Measurements from ENCODE around the gene ADCY10.
"Not testable (repeated sequence)": the region's sequence is repeated elsewhere in the genome, so short reads cannot be mapped to it uniquely, and the experiment has no call there.

The ADCY10 gene

DNA sequence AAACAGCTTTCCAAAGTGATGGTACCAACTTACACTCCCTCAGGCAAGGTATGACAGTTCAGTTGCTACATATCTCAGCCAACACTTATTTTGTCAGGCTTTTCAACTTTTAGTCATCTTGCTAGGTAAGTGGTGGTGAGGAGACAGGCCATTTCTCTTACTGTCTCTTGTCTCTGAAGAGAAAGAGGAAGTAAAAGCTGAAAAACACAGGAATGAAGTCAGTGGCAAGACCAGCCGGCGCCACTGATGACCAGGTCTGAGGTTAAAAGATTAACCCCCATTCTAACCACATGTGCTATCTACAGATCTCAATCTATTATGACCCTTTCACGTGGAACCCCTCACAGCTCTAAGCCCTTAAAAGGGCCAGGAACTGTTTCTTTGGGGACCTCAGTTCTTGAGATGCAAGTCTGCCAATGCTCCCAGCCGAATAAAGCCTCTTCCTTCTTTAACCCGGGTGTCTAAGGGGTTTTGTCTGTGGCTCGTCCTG lies 4.2 kb downstream of the ADCY10 start:
- peak; percentile 67 for FAIRE-seq
- TF ChIP-seq POLR2AphosphoS5 (IDR thresholded peaks at IDR 0.05; ENCODE audit: low read depth, low read length) (no peak), TAF1 (IDR thresholded peaks at IDR 0.05; ENCODE audit: borderline replicate concordance, low read depth, low read length) (no peak), POLR2A (IDR thresholded peaks at IDR 0.05; ENCODE audit: low read depth, low read length) (no peak)
- DNase-seq (ENCODE audit: insufficient read length): no peak

DNA sequence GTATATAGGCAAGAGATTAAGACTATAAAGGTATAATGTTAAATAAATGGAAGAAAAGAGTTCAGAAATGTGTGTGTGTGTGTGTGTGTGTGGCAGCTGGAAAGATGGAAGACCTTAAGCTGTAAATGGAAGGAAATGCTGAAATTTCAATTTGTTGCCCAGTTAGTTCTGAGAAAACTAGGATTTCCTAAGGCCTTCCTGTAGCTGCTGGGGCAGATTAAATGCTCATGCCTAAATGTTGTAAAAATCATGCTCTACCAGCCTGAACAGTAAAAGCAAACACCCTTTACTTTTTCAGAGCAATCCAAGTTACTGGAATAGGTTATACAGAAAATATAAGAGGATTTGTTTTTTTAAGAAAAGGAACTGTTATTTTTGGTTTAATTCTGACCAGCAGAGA lies 8.3 kb downstream of the ADCY10 start:
- no peak for TF ChIP-seq POLR2AphosphoS5 (IDR thresholded peaks at IDR 0.05; ENCODE audit: low read depth, low read length)
- TF ChIP-seq POLR2A (IDR thresholded peaks at IDR 0.05; ENCODE audit: low read depth, low read length): no peak
- TF ChIP-seq TAF1 (IDR thresholded peaks at IDR 0.05; ENCODE audit: borderline replicate concordance, low read depth, low read length): no peak
- DNase-seq (ENCODE audit: insufficient read length): no peak
- FAIRE-seq: no peak

DNA sequence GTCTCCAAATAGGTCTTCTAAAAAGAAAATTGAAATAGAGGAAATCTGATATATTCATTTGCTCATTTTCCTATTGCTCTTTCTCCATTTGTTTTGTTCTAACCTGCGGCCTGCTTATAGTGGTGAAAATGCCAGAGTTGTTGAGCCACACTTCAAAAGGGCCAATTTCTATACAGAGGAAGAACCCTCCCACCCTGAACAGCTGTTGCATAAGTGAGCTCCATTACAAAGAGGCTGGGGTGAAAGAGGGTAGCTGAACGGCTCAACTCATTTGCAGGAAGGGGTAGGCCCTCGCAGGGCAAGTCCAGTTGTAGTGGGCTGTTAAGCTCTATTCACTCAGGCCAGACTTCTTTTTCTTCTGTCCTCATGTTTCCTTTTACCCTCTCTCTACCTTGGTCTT lies 8.8 kb downstream of the ADCY10 start:
- DNase-seq (ENCODE audit: insufficient read length) (no peak), FAIRE-seq (no peak)
- TF ChIP-seq POLR2A (IDR thresholded peaks at IDR 0.05; ENCODE audit: low read depth, low read length) (no peak), TAF1 (IDR thresholded peaks at IDR 0.05; ENCODE audit: borderline replicate concordance, low read depth, low read length) (no peak), POLR2AphosphoS5 (IDR thresholded peaks at IDR 0.05; ENCODE audit: low read depth, low read length) (no peak)

DNA sequence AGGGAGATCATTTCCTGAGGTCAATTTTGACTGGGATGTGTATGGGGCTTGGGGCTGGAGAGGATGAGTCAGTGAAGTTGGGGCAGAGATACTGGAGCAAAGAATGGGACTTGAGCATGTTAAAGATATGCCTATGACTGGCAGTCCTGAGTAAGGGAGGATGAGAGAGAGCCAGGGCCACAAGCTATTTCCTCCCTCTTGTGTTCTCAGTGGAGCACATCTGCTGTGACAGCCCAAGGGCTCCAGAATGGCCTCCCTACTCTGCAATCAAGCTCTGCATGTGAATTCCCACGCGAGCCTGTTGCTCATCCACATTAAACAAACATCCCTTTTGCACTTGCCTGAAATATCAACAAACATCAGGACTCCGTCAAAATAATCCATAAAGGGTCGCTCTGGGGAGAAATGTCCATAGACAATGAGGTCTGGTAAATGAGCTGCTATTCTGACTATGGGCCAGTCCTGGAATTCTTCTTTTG lies 9.2 kb downstream of the ADCY10 start:
- DNase-seq (ENCODE audit: insufficient read length) (no peak), FAIRE-seq (no peak)
- TF ChIP-seq TAF1 (IDR thresholded peaks at IDR 0.05; ENCODE audit: borderline replicate concordance, low read depth, low read length) (no peak), POLR2A (IDR thresholded peaks at IDR 0.05; ENCODE audit: low read depth, low read length) (no peak), POLR2AphosphoS5 (IDR thresholded peaks at IDR 0.05; ENCODE audit: low read depth, low read length) (no peak)

DNA sequence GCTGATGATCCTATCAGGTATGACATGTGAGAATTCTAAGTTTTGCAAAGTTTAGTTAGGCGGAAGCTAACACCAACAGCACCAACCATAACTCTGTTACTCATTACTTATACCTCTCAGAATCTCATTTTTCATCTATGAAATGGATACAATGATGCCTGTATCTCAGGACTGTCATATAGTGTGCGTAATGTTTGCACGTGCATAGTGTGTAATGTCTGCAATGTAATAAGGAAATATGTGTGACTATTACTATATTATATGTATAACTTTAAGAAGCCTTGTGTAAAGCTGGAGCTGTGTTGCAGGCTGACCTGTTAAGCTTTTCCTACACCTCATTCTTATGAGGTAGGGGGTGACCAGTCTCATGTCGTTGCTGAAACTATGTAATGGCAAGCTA lies 13.0 kb downstream of the ADCY10 start:
- DNase-seq (ENCODE audit: insufficient read length) (no peak), FAIRE-seq (no peak)
- TF ChIP-seq POLR2AphosphoS5 (IDR thresholded peaks at IDR 0.05; ENCODE audit: low read depth, low read length) (no peak), TAF1 (IDR thresholded peaks at IDR 0.05; ENCODE audit: borderline replicate concordance, low read depth, low read length) (no peak), POLR2A (IDR thresholded peaks at IDR 0.05; ENCODE audit: low read depth, low read length) (no peak)

DNA sequence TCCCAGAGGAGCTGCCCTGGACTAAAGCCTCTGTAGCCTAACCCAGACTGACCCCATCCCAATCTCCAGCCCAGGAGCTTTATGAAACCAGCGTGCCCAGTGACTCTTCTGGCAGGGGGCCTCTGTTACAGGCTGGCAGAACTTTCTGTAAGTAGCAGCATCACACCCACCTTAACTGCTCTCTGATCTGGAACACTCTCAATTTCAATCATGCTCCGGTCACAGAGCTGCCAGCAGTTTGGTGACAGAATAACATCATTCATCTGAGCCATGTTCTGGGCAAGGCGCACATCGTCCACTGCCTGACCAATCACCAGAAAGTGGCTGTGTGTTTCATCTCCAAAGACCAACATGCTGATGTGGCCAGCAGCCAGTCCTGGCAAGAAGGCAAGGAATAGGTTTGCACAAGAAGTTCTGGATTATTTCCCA lies 14.7 kb downstream of the ADCY10 start:
- TF ChIP-seq TAF1 (IDR thresholded peaks at IDR 0.05; ENCODE audit: borderline replicate concordance, low read depth, low read length) (no peak), POLR2A (IDR thresholded peaks at IDR 0.05; ENCODE audit: low read depth, low read length) (no peak), POLR2AphosphoS5 (IDR thresholded peaks at IDR 0.05; ENCODE audit: low read depth, low read length) (no peak)
- FAIRE-seq (peak; percentile 82), DNase-seq (ENCODE audit: insufficient read length) (peak; percentile 17)

DNA sequence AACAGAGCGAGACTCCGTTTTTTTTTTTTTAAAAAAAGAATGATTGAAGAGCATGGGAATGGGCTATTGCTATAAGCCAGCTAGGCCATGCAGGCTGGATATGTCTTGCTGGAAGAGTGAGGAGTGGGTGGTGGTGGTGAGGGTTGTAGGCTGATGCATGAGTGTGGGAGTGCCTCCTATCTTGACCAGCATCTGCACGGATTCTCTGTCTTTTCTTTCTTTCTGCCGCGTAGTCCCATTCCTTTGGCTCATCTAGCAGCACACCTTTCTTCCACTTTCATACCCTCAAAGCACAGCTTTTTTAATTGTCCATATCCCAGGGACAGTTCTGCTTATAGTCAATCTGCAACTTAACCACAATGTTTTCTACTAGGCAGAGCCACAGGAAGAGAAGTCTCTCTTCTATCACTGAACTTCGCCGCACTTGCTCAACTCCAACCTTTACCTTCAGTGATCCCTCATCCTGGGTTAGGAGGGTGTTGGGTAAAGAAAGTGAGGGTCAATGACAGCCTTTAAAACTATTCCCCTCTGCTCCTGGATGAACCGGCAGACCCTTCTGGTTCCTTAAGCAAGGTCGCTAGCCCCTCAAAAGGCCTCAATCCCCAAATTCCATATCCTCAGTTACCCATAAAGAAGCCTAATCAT lies 15.2 kb downstream of the ADCY10 start:
- FAIRE-seq (no peak), DNase-seq (ENCODE audit: insufficient read length) (no peak)
- no peak for TF ChIP-seq TAF1 (IDR thresholded peaks at IDR 0.05; ENCODE audit: borderline replicate concordance, low read depth, low read length)

DNA sequence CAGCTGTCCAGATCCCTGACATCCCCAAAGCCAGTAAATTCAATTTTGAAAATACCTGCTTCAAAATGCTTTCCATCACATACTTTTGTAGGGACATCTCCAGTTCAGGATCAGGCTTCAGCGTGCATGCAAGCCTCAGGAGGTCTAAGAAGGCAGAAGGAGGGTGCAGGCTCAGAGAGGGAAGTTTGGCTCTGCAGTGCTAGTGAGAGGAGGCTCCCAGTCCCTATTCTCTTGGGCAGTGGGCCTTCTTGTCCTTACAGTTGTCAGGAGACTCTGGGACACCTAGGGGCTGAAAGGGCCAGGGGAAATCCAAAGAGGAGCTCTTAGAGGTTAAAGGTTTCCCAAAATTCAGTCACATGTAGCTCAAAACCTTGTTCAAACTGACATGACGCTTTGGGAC lies 20.1 kb downstream of the ADCY10 start:
- TF ChIP-seq POLR2AphosphoS5 (IDR thresholded peaks at IDR 0.05; ENCODE audit: low read depth, low read length) (no peak), POLR2A (IDR thresholded peaks at IDR 0.05; ENCODE audit: low read depth, low read length) (no peak), TAF1 (IDR thresholded peaks at IDR 0.05; ENCODE audit: borderline replicate concordance, low read depth, low read length) (no peak)
- DNase-seq (ENCODE audit: insufficient read length) (no peak), FAIRE-seq (no peak)

DNA sequence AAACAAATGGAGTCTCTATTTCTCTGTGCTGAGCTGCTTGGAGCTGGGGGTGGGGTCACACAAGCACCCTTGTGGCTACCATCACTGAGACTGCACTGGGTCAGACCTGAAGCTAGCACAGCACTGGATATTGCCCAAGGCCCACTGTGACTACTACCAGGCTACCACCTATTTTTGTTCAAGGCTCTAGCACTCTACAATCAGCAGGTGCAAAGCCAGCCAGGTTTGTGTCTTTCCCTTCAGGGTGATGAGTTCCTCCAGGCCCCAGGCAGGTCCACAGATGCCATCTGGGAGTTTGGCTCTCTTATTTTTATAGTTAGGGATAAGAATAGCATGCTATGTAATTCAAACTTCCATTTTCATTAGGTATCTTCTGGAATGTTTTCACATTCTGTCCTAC lies 23.5 kb downstream of the ADCY10 start:
- no peak for FAIRE-seq
- DNase-seq (ENCODE audit: insufficient read length): no peak
- TF ChIP-seq POLR2AphosphoS5 (IDR thresholded peaks at IDR 0.05; ENCODE audit: low read depth, low read length) (no peak), TAF1 (IDR thresholded peaks at IDR 0.05; ENCODE audit: borderline replicate concordance, low read depth, low read length) (no peak), POLR2A (IDR thresholded peaks at IDR 0.05; ENCODE audit: low read depth, low read length) (no peak)

DNA sequence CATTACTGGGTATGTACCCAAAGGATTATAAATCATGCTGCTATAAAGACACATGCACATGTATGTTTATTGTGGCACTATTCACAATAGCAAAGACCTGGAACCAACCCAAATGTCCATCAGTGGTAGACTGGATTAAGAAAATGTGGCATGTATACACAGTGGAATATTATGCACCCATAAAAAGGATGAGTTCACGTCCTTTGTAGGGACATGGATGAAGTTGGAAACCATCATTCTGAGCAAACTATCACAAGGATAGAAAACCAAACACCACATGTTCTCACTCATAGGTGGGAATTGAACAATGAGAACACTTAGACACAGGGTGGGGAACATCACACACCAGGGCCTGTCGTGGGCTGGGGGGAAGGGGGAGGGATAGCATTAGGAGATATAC lies 26.7 kb downstream of the ADCY10 start:
- FAIRE-seq; DNase-seq (ENCODE audit: insufficient read length): not testable (repeated sequence)

DNA sequence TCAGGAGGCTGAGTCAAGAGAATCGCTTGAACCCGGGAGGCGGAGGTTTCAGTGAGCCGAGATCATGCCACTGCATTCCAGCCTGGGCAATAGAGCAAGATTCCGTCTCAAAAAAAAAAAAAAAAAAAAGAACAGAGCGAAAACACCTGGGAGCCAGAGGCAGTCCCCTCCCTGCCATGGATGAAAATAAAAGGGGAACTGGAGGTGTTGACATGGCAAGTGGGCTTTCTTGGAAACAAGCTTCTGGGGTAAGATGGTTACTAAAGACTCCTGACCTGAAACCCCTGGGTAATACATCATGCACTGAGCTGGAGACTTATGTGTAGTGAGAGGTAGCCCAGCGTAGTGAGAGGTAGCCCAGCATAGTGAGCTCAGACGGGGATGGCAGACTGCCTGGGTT lies 31.6 kb downstream of the ADCY10 start:
- TF ChIP-seq TAF1 (IDR thresholded peaks at IDR 0.05; ENCODE audit: borderline replicate concordance, low read depth, low read length) (no peak), POLR2AphosphoS5 (IDR thresholded peaks at IDR 0.05; ENCODE audit: low read depth, low read length) (no peak), POLR2A (IDR thresholded peaks at IDR 0.05; ENCODE audit: low read depth, low read length) (no peak)
- FAIRE-seq (no peak), DNase-seq (ENCODE audit: insufficient read length) (no peak)

DNA sequence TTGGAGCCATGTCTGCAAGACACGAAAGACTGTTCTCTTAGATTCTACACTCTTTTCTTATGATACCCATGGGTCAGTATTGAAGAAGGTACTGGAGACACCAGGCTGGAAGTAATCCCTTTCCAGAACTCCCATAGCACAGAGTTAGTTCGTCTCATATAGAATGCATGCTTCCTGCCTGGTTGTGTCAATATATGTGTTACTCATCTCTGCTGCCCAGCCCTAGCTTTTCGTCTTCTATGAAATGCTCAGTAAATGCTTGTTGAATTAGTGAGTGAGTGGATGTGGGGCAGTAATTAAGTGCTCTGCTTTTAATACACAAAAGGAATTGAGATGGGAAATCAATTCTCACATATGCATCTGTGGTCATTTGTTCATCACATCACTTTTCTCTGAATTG lies 32.1 kb downstream of the ADCY10 start:
- FAIRE-seq: no peak
- no peak for TF ChIP-seq POLR2A (IDR thresholded peaks at IDR 0.05; ENCODE audit: low read depth, low read length)
- no peak for TF ChIP-seq TAF1 (IDR thresholded peaks at IDR 0.05; ENCODE audit: borderline replicate concordance, low read depth, low read length)
- no peak for TF ChIP-seq POLR2AphosphoS5 (IDR thresholded peaks at IDR 0.05; ENCODE audit: low read depth, low read length)
- DNase-seq (ENCODE audit: insufficient read length): no peak

DNA sequence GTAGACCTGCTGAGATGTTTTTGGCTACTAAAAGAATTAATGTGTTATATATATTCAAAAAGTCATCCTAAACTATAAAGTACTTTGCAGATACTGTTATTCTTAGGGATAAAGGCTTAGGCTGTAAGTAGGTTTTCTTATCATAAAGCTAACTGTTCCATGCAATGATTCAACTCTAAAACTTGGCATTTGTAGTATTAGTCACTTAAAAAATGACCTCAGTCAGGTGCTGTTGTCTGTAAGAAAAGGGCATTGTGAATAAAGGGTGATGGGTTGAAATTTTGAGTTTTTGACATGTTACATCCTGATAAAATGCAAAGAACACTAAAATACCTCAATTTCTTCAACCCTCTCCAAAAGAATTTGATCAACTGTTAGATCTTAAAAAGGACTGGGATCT lies 32.9 kb downstream of the ADCY10 start:
- TF ChIP-seq POLR2A (IDR thresholded peaks at IDR 0.05; ENCODE audit: low read depth, low read length): no peak
- no peak for TF ChIP-seq POLR2AphosphoS5 (IDR thresholded peaks at IDR 0.05; ENCODE audit: low read depth, low read length)
- no peak for TF ChIP-seq TAF1 (IDR thresholded peaks at IDR 0.05; ENCODE audit: borderline replicate concordance, low read depth, low read length)
- DNase-seq (ENCODE audit: insufficient read length) (no peak), FAIRE-seq (no peak)
